ENCODE measurements around the gene DLEC1.
A peak's percentile ranks its signal among the peaks of the same experiment; 100 is the strongest.
"Not testable (repeated sequence)": the region's sequence is repeated elsewhere in the genome, so short reads cannot be mapped to it uniquely, and the experiment has no call there.

DLEC1 gene

GRCh38 chr3:38067508-38068233 lies 28.7 kb downstream of the DLEC1 start:
- Histone ChIP-seq H3K27me3 (ENCODE audit: insufficient read depth, low read length) (no peaks in the 10 kb centered on the region), H3K4me1 (ENCODE audit: insufficient read depth, low read length) (peaks cover 6% of the 10 kb centered on the region), H3K9ac (ENCODE audit: low read depth, low read length) (no peak overlapping the region), H3K27ac (ENCODE audit: low read depth, low read length) (no peak overlapping the region), H3K9me3 (ENCODE audit: insufficient read depth, low read depth, low read length) (peaks cover 7% of the 10 kb centered on the region; the same call in 1 of the 2 replicates), H3K4me3 (ENCODE audit: low read length) (no peak overlapping the region), H3K36me3 (ENCODE audit: insufficient read depth, low read length) (no peaks in the 10 kb centered on the region)
- whole genome bisulfite sequencing: 97% methylated on average over 6 of the region's 6 CpGs

GRCh38 chr3:38070013-38070412 lies 31.0 kb downstream of the DLEC1 start:
- Histone ChIP-seq H3K9ac (ENCODE audit: low read depth, low read length) (no peak overlapping the region), H3K27ac (ENCODE audit: low read depth, low read length) (no peak overlapping the region), H3K4me3 (ENCODE audit: low read length) (no peak overlapping the region), H3K9me3 (ENCODE audit: insufficient read depth, low read depth, low read length) (peaks cover 14% of the 10 kb centered on the region; the same call in 1 of the 2 replicates), H3K4me1 (ENCODE audit: insufficient read depth, low read length) (peaks cover 6% of the 10 kb centered on the region), H3K27me3 (ENCODE audit: insufficient read depth, low read length) (no peaks in the 10 kb centered on the region), H3K36me3 (ENCODE audit: insufficient read depth, low read length) (no peaks in the 10 kb centered on the region)
- 50% methylated on average over 2 of the region's 2 CpGs for WGBS

- not testable (repeated sequence) for H3K27ac ChIP-seq (ENCODE audit: low read depth, low read length); H3K9ac ChIP-seq (ENCODE audit: low read depth, low read length); H3K9me3 ChIP-seq (ENCODE audit: insufficient read depth, low read depth, low read length); H3K4me3 ChIP-seq (ENCODE audit: low read length); H3K36me3 ChIP-seq (ENCODE audit: insufficient read depth, low read length); H3K4me1 ChIP-seq (ENCODE audit: insufficient read depth, low read length); H3K27me3 ChIP-seq (ENCODE audit: insufficient read depth, low read length)
- WGBS: 91% methylated on average over 1 of the region's 3 CpGs
Measured at GRCh38 chr3:38077073-38077472, 38.1 kb downstream of the DLEC1 start.

GRCh38 chr3:38082296-38082695 lies 43.3 kb downstream of the DLEC1 start:
- not testable (repeated sequence) for H3K4me1 ChIP-seq (ENCODE audit: insufficient read depth, low read length); H3K9ac ChIP-seq (ENCODE audit: low read depth, low read length); H3K4me3 ChIP-seq (ENCODE audit: low read length); H3K9me3 ChIP-seq (ENCODE audit: insufficient read depth, low read depth, low read length); H3K27me3 ChIP-seq (ENCODE audit: insufficient read depth, low read length); H3K36me3 ChIP-seq (ENCODE audit: insufficient read depth, low read length); H3K27ac ChIP-seq (ENCODE audit: low read depth, low read length)
- 95% methylated on average over 12 of the region's 16 CpGs for WGBS

- H3K9ac ChIP-seq (ENCODE audit: low read depth, low read length); H3K27me3 ChIP-seq (ENCODE audit: insufficient read depth, low read length); H3K4me3 ChIP-seq (ENCODE audit: low read length); H3K27ac ChIP-seq (ENCODE audit: low read depth, low read length); H3K4me1 ChIP-seq (ENCODE audit: insufficient read depth, low read length); H3K36me3 ChIP-seq (ENCODE audit: insufficient read depth, low read length); H3K9me3 ChIP-seq (ENCODE audit: insufficient read depth, low read depth, low read length): not testable (repeated sequence)
- WGBS: no CpG with 5 or more reads among the region's 1 CpG
Measured at GRCh38 chr3:38083254-38083653, 44.2 kb downstream of the DLEC1 start.

- Histone ChIP-seq H3K27ac (ENCODE audit: low read depth, low read length) (no peak overlapping the region), H3K4me3 (ENCODE audit: low read length) (0 out of 2 replicates have a peak overlapping the region, but pooled peaks have one; percentile 15), H3K9ac (ENCODE audit: low read depth, low read length) (no peak overlapping the region), H3K27me3 (ENCODE audit: insufficient read depth, low read length) (no peaks in the 10 kb centered on the region), H3K4me1 (ENCODE audit: insufficient read depth, low read length) (no peaks in the 10 kb centered on the region), H3K36me3 (ENCODE audit: insufficient read depth, low read length) (no peaks in the 10 kb centered on the region), H3K9me3 (ENCODE audit: insufficient read depth, low read depth, low read length) (peaks cover 10% of the 10 kb centered on the region)
- 94% methylated on average over 13 of the region's 13 CpGs for WGBS
Measured at GRCh38 chr3:38083871-38084333, 44.9 kb downstream of the DLEC1 start.

- no peaks in the 10 kb centered on the region for H3K4me1 ChIP-seq (ENCODE audit: insufficient read depth, low read length)
- no peak overlapping the region for H3K9ac ChIP-seq (ENCODE audit: low read depth, low read length)
- WGBS: 88% methylated on average over 7 of the region's 7 CpGs
- H3K4me3 ChIP-seq (ENCODE audit: low read length): 0 out of 2 replicates have a peak overlapping the region, but pooled peaks have one; percentile 15
- no peaks in the 10 kb centered on the region for H3K27me3 ChIP-seq (ENCODE audit: insufficient read depth, low read length)
- peaks cover 10% of the 10 kb centered on the region for H3K9me3 ChIP-seq (ENCODE audit: insufficient read depth, low read depth, low read length)
- H3K27ac ChIP-seq (ENCODE audit: low read depth, low read length): no peak overlapping the region
- H3K36me3 ChIP-seq (ENCODE audit: insufficient read depth, low read length): no peaks in the 10 kb centered on the region
Measured at GRCh38 chr3:38084334-38085310, 45.6 kb downstream of the DLEC1 start.

- no peak overlapping the region for H3K9ac ChIP-seq (ENCODE audit: low read depth, low read length)
- H3K27ac ChIP-seq (ENCODE audit: low read depth, low read length): no peak overlapping the region
- no peaks in the 10 kb centered on the region for H3K27me3 ChIP-seq (ENCODE audit: insufficient read depth, low read length)
- H3K4me3 ChIP-seq (ENCODE audit: low read length): no peak overlapping the region
- 88% methylated on average over 11 of the region's 11 CpGs for WGBS
- H3K9me3 ChIP-seq (ENCODE audit: insufficient read depth, low read depth, low read length): peaks cover 10% of the 10 kb centered on the region
- no peaks in the 10 kb centered on the region for H3K4me1 ChIP-seq (ENCODE audit: insufficient read depth, low read length)
- H3K36me3 ChIP-seq (ENCODE audit: insufficient read depth, low read length): no peaks in the 10 kb centered on the region
Measured at GRCh38 chr3:38085311-38085942, 46.4 kb downstream of the DLEC1 start.

- Histone ChIP-seq H3K9me3 (ENCODE audit: insufficient read depth, low read depth, low read length) (peaks cover 10% of the 10 kb centered on the region), H3K4me1 (ENCODE audit: insufficient read depth, low read length) (no peaks in the 10 kb centered on the region), H3K27me3 (ENCODE audit: insufficient read depth, low read length) (no peaks in the 10 kb centered on the region), H3K27ac (ENCODE audit: low read depth, low read length) (no peak overlapping the region), H3K9ac (ENCODE audit: low read depth, low read length) (no peak overlapping the region), H3K4me3 (ENCODE audit: low read length) (no peak overlapping the region), H3K36me3 (ENCODE audit: insufficient read depth, low read length) (no peaks in the 10 kb centered on the region)
- WGBS: 94% methylated on average over 1 of the region's 1 CpG
Measured at GRCh38 chr3:38085943-38086324, 46.9 kb downstream of the DLEC1 start.

GRCh38 chr3:38086496-38086895 lies 47.5 kb downstream of the DLEC1 start:
- no peaks in the 10 kb centered on the region for H3K27me3 ChIP-seq (ENCODE audit: insufficient read depth, low read length)
- no peak overlapping the region for H3K27ac ChIP-seq (ENCODE audit: low read depth, low read length)
- no peak overlapping the region for H3K4me3 ChIP-seq (ENCODE audit: low read length)
- no peak overlapping the region for H3K9ac ChIP-seq (ENCODE audit: low read depth, low read length)
- H3K4me1 ChIP-seq (ENCODE audit: insufficient read depth, low read length): no peaks in the 10 kb centered on the region
- peaks cover 10% of the 10 kb centered on the region for H3K9me3 ChIP-seq (ENCODE audit: insufficient read depth, low read depth, low read length)
- WGBS: 96% methylated on average over 3 of the region's 3 CpGs
- no peaks in the 10 kb centered on the region for H3K36me3 ChIP-seq (ENCODE audit: insufficient read depth, low read length)

- not testable (repeated sequence) for H3K27me3 ChIP-seq (ENCODE audit: insufficient read depth, low read length); H3K4me3 ChIP-seq (ENCODE audit: low read length); H3K27ac ChIP-seq (ENCODE audit: low read depth, low read length); H3K36me3 ChIP-seq (ENCODE audit: insufficient read depth, low read length); H3K9me3 ChIP-seq (ENCODE audit: insufficient read depth, low read depth, low read length); H3K9ac ChIP-seq (ENCODE audit: low read depth, low read length); H3K4me1 ChIP-seq (ENCODE audit: insufficient read depth, low read length)
Measured at GRCh38 chr3:38087278-38087677, 48.3 kb downstream of the DLEC1 start.

All from HUES64 (cell line).